Caki2 (cell line): Measurements from ENCODE around the gene KAT7. TPM values are rescaled to one million over a fixed set of nuclear protein-coding genes. Genes with fewer than 3 reads are reported as not detected.

Source experiments
- DNase-seq: peaks from one replicate; pipeline ENCODE4 v3.0.0-alpha.2; 2015; ENCODE audit warnings: low read depth
- in situ Hi-C: cut with HindIII; loops from 2 replicates; pipeline ENCODE4 v1.10.0; 2016; ENCODE audit warnings: low sequenced_read_pairs, low pct_unique_long_range_greater_than_20kb, mixed read lengths
- total RNA-seq: library from RNA; depleted of rRNA; stranded (reverse); fragments of >200 nt; shearing (Covaris generic); gene quantifications from 2 replicates; pipeline ENCODE4 v1.2.3, GENCODE V29; 2014; ENCODE audit warnings: low replicate concordance

KAT7 gene
- total RNA-seq, 1 experiment from 2014 or later, result 26.7 TPM

DNA sequence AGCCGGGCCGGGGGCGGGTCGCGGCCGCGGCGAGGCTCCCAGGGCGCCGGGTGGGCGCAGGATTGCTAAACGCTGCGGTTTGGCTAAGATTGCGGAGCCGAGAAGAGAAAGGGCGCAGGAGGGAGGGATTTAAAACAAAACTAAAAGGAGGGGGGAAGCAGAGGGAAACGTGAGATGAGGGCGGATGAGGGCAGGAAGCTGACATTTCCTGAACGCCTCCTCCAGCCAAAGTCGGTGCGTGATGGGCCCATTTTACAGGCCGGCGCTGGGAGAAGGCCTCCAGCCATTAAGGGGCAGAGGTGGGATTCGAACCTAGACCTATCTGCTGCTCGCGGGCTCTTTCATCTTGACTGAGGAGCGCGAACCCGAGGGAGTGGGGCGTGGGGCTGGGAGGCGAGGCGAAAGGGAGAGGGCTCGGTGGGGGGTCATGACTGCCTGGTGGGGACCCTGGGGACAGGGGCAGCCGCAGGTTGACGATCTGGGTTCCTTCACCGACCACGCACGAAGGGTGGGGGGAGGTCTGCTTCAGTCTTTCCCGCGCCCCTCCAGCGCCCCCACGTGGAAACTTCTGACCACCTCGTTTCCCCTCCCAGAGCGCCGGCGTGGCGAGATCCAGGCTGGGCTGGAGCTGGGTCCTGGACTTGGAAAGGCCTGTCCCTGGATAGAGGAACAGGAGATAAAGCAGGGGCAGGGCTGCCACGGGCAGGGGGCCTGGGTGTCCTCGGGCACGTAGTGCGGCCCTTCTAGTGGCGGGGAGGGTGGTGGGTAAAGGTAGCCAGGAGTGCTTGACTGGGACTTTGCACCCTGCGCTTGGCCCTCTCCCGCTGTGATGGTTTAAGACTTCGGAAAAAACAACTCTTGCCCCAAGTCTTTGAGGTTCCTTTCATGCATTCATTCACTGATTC, 63.2 kb downstream of the KAT7 start:
- no peak for DNase-seq
- in situ Hi-C loops, result no loop called here

DNA sequence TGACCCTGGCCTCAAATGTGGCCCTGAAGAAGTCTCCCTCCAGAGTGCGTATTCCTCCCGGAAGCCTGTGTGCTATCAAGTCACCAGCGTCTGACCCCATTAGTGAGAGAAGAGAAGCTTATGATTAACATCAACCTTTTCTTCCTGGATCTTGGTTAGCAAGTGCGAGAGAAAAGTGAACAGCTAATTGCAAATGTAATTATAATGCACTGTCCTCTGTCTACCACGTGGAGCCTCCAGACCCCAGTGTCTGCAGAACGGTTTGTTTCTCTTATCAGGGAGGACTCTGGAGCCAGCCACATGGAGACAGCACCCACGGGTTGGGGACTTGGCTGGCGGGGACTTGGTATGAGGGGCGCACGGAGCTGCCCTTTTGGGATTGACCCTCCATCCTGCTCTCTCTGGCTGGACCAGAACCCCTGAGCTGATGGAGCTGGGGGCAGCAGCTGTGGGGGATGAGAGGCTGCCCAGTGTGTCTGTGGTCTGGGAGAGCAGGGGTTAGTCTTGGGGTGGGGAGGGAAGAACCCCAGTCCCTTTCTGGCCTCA, 65.1 kb downstream of the KAT7 start:
- in situ Hi-C loops, result no loop called here
- no peak for DNase-seq

DNA sequence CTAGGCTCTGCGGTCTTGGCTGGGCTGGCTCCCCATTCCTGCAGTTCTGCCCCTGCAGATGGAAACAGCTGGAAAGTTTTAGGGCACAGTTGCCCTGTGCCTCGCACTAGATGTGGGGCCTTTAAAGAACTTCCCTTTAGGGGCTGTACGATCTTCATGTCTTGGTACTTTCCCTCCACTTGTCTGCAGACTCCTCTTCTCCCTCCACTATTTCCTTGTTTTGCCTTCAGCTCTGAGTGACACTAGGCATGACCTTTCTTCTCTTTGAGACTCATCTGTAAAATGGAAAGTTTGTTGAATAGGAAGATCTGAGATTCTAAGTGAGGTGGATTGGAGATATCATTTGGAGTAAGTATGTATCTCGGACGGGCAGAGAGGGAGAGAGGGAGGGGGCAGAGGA, 65.6 kb downstream of the KAT7 start:
- DNase-seq, result no peak
- in situ Hi-C loops, result no loop called here

DNA sequence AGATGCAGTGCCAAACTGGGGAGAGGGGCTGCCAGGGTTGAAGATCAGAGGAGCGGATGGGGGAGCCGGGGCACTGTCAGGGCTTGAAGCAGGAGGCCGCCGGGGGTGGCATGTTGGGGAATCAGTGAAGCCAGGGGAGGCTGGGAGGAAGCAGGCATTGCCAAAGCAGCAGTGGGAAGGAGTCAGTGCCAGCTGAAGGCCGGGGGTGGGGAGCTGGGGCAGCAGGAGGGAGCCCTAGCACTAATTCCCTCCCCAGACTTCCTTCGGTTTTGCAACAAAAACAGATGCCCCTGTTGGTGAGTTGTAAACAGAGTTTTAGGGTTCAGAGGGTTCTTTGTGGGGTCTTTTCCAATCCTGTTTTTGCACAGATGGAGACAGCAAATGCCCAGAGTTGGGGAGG, 70.3 kb downstream of the KAT7 start:
- in situ Hi-C loops, result no loop called here
- DNase-seq, result no peak

DNA sequence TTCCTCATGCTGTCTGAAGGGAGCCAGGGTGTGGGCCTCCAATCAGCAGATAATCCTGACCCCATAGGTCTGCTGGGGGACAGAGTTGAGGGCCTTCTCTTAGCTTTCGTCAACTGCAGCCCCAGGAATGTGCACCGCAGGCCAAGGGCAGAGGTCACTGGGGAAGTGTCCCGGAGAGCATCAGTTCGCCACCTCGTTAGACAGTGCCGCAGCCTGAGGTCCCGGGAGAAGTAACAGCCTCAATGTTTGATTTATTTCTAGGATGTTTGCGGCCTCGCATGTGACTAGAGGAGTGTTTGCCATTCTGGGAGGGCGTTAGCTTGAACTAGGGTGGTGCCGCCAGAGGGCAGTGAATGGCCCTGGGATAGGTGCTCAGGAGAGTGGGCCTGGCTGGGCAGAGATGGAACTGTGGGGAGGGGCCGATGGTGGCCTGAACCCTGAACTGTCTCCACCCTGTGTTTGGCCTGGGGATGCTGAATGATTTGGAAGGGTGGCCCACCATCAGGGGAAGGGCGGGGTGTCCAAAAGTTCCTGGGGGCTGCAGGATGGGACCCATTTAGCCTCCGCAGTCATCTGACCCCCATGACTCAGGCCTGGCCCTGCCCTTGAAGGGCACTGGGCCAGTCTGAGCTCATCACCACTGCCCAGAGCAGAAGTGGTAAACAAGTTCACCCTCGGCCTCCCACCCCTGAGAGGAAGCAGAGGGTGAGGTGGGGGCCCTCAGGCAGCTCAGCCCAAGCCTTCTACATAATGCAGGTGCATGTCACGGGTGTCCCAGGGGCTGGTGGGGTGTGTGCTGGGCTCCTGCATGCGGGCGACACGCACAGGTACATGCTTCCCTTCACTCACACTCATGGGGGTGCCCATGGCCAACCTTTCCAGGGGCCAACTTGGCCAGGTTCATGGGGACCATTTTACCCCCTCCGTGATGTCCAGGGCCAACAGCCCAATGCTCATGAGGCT, 71.8 kb downstream of the KAT7 start:
- in situ Hi-C loops, result no loop called here
- no peak for DNase-seq

DNA sequence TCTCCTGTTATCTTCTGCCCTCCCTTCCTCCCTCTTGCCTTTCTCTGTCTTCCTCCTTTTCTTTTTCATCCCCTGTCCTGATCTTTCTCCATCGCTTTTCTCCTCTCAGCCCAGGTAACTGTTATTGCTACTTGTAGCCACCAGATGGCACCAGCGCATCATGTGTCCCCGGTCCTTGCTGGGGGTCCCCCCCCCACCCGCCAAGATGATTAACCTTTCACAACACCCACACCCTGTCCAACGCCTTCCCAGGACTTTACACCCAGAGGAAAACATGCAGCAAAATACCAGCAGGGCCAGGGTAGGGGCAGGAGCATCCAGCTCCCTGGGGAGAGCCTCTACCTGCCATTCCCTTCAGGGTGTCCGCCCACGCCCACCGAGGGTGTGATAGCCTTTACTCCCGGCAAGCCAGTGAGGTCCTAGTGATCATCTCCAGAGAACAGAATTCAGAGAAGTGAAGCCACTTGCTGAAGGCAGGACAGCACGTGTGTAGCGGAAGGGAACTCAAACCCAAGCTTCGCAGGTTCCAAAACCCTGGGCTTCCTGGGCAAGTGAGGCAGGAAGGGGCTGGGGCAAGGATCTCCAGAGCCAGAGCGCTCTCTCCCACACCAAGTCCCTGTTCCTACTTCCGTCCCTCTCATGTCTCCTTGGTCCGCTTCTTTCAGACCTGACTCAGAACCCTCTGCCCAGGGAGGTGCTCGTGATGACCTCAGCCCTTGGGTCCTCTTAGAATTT, 72.8 kb downstream of the KAT7 start:
- in situ Hi-C loops, result no loop called here
- DNase-seq, result peak; percentile 49

DNA sequence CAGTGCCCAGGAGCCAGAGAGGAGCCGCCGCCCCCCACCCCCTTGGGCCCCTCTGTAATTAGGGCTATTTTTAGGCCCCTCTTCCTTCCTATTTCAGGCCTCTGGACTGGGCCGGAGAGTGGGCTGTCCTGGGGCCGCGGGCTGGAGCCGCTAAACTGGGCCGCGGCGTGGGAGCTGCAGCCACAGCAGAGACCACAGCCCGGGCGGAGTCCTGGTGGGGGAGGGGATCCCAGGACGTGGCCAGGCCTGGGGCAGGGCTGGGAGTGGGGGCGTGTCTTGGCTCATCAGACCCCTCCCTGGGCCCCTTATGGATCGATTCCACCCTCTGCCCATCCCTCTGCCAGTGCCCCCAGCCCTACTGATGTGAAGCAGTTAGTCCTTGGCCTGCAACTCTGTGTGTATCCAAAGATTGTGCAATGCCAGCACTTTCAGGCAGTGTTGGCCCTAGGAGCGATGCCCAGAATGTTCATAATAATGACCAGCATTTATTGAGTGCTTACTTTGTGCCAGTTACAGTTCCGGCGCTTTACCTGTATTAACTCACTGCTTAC, 74.4 kb downstream of the KAT7 start:
- no peak for DNase-seq
- in situ Hi-C loops, result no loop called here

DNA sequence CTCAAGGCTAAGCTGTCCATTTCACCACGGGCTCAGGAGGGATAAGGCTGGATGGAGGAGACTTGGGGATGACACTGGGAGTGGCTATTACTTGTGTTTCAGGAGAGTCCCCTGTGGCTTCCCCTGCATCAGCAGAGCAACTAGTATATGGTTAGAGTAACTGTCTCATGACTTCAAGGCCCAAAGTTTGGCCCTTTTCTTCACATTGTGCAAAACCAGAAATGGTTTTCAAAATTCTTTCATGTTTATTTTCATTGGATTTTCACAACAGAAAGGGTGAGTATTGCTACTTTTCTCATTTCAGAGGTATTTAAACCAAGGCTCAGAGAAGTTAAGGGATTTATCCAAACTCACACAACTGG, 77.5 kb downstream of the KAT7 start:
- in situ Hi-C loops, result no loop called here
- no peak for DNase-seq

DNA sequence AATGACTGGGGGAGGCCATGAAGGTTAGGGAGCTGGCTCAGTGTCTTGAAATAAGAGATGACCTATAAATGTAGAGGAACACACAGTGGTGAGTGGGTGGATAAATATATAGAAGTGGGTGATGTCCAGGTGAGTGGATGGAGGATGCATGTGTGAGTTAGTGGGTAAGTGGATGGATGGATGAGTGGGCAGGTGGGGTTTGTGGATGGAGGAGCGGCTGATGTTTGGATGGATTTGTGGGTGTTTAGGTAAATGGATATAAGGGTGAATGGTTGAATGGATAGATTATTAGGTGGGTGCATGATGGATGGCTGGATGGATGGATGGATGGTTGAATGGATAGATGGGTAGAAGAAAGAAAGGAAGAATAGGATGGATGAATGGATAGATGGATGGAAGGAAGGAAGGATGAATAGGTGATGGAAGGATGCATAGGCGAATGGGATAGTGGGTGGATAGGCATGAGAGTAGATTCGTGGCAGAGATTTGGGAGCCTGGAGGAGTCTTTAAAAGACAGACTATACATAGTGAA, 78.5 kb downstream of the KAT7 start:
- in situ Hi-C loops, result no loop called here
- DNase-seq, result no peak

DNA sequence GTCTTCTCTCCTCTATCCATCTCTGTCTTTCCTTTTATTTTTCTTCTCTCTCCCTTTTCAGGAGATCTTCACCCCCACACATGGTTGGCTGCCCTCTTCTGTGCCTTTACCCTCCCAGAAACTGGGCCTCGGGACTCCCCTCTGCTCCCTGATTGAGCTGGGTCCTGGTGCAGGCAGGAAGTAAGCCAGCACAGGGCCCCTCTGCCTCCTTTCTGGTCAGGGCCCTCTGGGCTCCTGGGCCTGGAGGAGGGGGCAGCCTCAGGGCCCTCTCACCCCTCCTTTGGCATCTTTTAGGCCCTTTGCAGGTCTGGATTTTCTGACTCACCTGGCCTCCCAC, 80.5 kb downstream of the KAT7 start:
- in situ Hi-C loops, result no loop called here
- no peak for DNase-seq

DNA sequence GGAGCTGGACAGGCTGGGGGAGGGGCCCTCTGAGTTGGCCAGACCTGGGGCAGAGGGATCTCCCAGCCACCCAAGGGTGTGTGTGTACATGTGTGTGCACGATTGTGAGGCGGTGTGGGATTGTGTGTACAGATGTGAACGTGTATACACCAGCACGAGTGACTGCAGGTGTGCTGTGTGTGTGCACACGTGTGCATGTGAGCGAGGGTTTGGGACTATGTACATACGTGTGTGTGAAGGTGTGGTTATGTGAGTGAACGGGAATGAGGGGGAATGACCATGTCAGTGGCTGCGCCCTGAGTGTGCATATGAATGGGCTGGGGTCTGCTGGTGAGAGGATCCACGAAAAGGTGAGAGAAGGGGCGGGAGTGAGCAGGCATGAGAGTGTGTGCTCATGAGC, 81.8 kb downstream of the KAT7 start:
- in situ Hi-C loops, result no loop called here
- no peak for DNase-seq

DNA sequence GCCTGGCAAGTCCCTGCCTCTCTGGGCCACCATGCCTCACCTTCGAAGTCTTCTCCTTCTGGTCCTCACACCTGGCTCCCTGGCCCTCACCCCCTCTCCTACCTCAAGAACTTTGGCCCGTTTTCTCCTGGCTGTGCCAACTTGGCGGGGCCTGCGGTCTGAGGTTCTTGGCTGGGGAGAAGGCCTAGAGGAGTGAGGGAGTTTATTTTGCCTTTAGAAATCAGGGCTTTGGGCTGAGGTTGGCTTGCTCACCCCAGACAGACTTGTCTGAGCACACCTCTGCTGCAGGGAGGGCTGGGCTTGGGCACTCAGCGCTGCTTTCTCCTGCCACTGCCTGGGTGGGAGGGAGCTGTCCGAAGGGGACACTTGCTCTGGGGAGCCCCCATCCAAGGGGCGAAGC, 82.7 kb downstream of the KAT7 start:
- no peak for DNase-seq
- in situ Hi-C loops, result no loop called here

DNA sequence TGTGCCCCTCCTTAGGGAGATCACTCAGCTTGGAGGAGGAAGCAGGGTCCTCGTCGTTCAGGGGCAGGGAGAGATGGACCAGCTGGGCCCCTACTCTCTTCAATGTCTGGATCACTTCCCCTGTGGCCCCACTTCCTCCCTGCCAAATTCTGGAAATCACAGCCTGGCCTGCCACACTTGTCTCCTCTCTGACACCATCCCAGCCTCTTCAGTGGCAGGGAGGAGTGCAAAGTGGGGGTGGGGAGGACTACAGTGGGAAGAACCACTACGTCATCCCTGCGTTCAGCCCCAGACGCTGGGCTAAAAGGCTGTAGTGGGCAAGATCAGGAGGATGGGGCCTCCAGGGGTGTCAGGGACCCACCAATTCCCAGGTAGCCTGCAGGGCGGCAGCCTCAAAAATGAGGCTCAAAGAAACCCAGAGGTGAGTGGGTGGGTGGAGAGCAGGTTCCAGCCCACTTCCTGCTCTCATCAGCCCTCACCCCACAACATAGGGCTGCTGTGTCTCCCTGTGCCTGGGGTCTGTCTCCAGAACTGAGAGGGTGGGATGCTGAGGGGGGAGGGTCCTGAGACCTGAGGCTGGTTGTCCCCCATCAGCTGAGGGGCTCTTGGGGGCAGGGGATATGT, 84.4 kb downstream of the KAT7 start:
- no peak for DNase-seq
- in situ Hi-C loops, result no loop called here

DNA sequence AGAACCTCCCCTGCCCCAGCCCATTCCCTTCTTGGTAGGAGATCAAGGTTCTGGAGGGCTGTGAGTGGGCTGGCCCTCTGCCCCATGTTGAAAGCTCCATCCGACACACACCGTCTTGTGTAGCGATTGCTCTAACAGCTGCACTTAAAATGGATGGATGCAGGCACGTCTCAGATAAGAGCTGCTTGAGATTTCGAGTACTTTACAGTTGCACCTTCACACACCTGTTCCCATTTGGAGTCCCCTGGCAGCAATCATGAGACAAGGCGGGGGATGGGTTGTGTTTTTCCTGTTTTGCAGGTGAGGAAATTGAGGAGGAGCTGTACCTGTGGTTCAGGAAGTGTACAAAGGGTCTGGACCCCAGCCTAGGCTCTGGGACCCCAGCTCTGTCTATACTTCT, 85.0 kb downstream of the KAT7 start:
- in situ Hi-C loops, result no loop called here

DNA sequence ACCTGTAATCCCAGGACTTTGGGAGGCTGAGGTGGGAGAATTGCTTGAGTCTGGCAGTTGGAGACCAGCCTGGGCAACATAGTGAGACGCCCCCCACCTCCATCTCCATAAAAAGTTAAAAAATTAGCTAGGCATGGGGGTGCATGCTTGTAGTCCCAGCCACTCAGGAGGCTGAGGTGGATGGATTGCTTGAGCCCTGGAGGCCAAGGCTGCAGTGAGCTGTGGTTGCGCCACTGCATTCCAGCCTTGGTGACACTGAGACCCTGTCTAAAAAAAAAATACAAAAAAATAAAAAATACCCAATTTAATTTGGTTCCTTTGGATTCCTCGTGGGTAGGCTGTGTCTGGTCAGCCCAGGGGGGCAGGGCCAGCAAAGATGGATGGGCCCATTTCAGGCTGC, 85.4 kb downstream of the KAT7 start:
- in situ Hi-C loops, result no loop called here
- no peak for DNase-seq

More for the DNA sequence above, 85.0 kb downstream of the KAT7 start:
- DNase-seq, result no peak

DNA sequence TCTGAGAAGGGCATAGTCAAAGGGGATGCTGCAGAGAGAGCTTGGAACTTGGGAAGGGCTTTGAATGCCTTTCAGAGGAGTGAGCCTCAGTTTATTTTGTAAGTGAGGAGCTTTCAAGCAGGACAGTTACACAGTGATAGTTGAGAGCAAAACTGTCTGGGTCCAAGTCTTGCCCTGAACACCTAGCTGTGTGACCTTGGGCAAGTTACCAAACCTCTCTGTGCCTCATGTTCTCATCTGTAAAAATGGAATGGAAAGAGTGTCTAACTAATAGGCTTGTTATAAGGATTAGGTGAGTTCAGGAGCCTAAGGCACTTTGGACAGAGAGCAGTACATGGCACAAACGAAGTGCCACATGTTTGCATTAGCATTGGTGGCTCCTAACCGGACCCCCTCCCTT, 86.4 kb downstream of the KAT7 start:
- DNase-seq, result no peak
- in situ Hi-C loops, result no loop called here

DNA sequence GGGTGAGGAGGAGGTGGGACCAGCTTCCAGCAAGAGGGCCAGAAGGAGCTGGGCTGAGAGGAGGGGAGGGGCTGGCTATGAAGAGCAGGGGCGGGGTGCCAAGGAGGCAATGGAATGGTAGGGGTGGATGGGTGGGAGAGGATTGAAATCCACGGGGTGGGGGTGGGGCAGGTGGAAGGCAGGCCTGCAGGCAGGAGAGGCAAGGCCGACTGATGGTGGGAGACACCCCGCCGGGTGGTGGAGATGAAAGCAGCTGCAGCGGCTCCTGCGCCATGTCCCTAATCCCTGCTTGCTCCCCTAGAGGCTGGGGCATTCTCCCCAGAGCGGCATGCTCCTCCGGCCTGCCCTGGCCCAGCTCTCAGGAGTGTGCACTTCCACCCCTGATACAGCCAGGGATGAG, 87.2 kb downstream of the KAT7 start:
- in situ Hi-C loops, result no loop called here
- DNase-seq, result no peak
